Astrocyte (in vitro differentiated cells and primary cell): ENCODE measurements around the gene IPPK. TPM values are rescaled to one million over a fixed set of nuclear protein-coding genes. Genes with fewer than 3 reads are reported as not detected.
A peak's percentile ranks its signal among the peaks of the same experiment; 100 is the strongest.

ENCODE experiments used
- DNase-seq: peaks from one replicate; pipeline ENCODE4 v3.0.0-alpha.2; 2010; ENCODE audit warnings: low read depth
- FAIRE-seq: peaks from 2 replicates; lab custom pipeline; 2011; peaks lifted over from hg19 to GRCh38; lab: Jason Lieb, UNC
- H2AFZ ChIP-seq: 2 replicates; pipeline ENCODE4 v1.6.0; 2012; ENCODE audit warnings: low read depth, low read length, inconsistent platforms
- H3K27ac ChIP-seq: 2 replicates; pipeline ENCODE4 v1.5.1; 2011; ENCODE audit warnings: low read depth, low read length, inconsistent platforms
- H3K27me3 ChIP-seq: 2 replicates; pipeline ENCODE4 v1.6.0; 2011; ENCODE audit warnings: low read length, inconsistent platforms; ENCODE audit not compliant: insufficient read depth
- H3K36me3 ChIP-seq: 2 replicates; pipeline ENCODE4 v1.5.1; 2011; ENCODE audit warnings: low read length, inconsistent platforms; ENCODE audit not compliant: insufficient read depth
- H3K4me1 ChIP-seq: 2 replicates; pipeline ENCODE4 v1.5.1; 2011; ENCODE audit warnings: low read length, inconsistent platforms; ENCODE audit not compliant: insufficient read depth
- H3K4me2 ChIP-seq: 2 replicates; pipeline ENCODE4 v1.6.0; 2012; ENCODE audit warnings: low read length, inconsistent platforms
- H3K4me3 ChIP-seq: 2 replicates; pipeline ENCODE4 v1.5.1; 2011; ENCODE audit warnings: low read depth, mild to moderate bottlenecking, low read length, inconsistent platforms; ENCODE audit not compliant: insufficient read depth
- H3K79me2 ChIP-seq: 2 replicates; pipeline ENCODE4 v1.6.0; 2012; ENCODE audit warnings: mild to moderate bottlenecking, low read length, inconsistent platforms; ENCODE audit not compliant: insufficient read depth
- H3K9ac ChIP-seq: 2 replicates; pipeline ENCODE4 v1.6.0; 2012; ENCODE audit warnings: mild to moderate bottlenecking, low read length, inconsistent platforms
- H3K9me3 ChIP-seq: 2 replicates; pipeline ENCODE4 v1.5.1; 2012; ENCODE audit warnings: low read depth, mild to moderate bottlenecking, low read length, inconsistent platforms; ENCODE audit not compliant: insufficient read depth
- H4K20me1 ChIP-seq: 2 replicates; pipeline ENCODE4 v1.6.0; 2012; ENCODE audit warnings: low read length, inconsistent platforms; ENCODE audit not compliant: insufficient read depth
- H3K27ac Mint-ChIP-seq: one replicate; pipeline ENCODE4 v1.8.0; 2021; ENCODE audit warnings: mild to moderate bottlenecking, mixed read lengths; ENCODE audit not compliant: unreplicated experiment
- H3K27me3 Mint-ChIP-seq: one replicate; pipeline ENCODE4 v1.8.0; 2021; ENCODE audit warnings: low read depth, mixed read lengths; ENCODE audit not compliant: unreplicated experiment
- H3K36me3 Mint-ChIP-seq: one replicate; pipeline ENCODE4 v1.8.0; 2021; ENCODE audit warnings: low read depth, mixed read lengths; ENCODE audit not compliant: unreplicated experiment
- H3K4me1 Mint-ChIP-seq: one replicate; pipeline ENCODE4 v1.8.0; 2021; ENCODE audit warnings: low read depth, mixed read lengths; ENCODE audit not compliant: unreplicated experiment
- H3K4me3 Mint-ChIP-seq: one replicate; pipeline ENCODE4 v1.8.0; 2021; ENCODE audit warnings: mild to moderate bottlenecking, moderate library complexity, mixed read lengths; ENCODE audit not compliant: unreplicated experiment
- H3K9me3 Mint-ChIP-seq: one replicate; pipeline ENCODE4 v1.8.0; 2021; ENCODE audit warnings: mild to moderate bottlenecking, mixed read lengths; ENCODE audit not compliant: unreplicated experiment
- CTCF ChIP-seq: IDR thresholded peaks from 2 replicates; pipeline ENCODE4 v1.5.1; 2011; ENCODE audit warnings: low read depth, mild to moderate bottlenecking, inconsistent platforms, low read length, moderate library complexity; ENCODE audit not compliant: insufficient read depth
- EZH2 ChIP-seq: IDR thresholded peaks from 2 replicates; pipeline ENCODE4 v1.6.1; 2012; ENCODE audit warnings: mild to moderate bottlenecking, low read length, inconsistent platforms; ENCODE audit not compliant: insufficient read depth
- total RNA-seq: library from RNA; stranded (reverse); gene quantifications from 2 replicates; pipeline ENCODE4 v1.2.1, GENCODE V29; 2021

Gene IPPK
- total RNA-seq, 1 donor from 2014 or later, result 14.1 TPM

GRCh38 chr9:92661743-92662142, 8.2 kb downstream of the IPPK start:
- no peaks in the 10 kb centered on the region for H3K9me3 ChIP-seq
- H3K79me2 ChIP-seq, result peaks cover 95% of the 10 kb centered on the region
- H3K4me3 Mint-ChIP-seq, result no peak overlapping the region
- H3K4me1 Mint-ChIP-seq, result peaks cover 25% of the 10 kb centered on the region
- no peaks in the 10 kb centered on the region for H3K9me3 Mint-ChIP-seq
- peaks cover 9% of the 10 kb centered on the region for H3K36me3 Mint-ChIP-seq
- H4K20me1 ChIP-seq, result peaks cover 92% of the 10 kb centered on the region
- H3K4me1 ChIP-seq, result peaks cover 16% of the 10 kb centered on the region
- no peak overlapping the region for H3K9ac ChIP-seq
- no peaks in the 10 kb centered on the region for H3K27me3 Mint-ChIP-seq
- H3K36me3 ChIP-seq, result no peaks in the 10 kb centered on the region
- no peak overlapping the region for H3K4me2 ChIP-seq
- no peak overlapping the region for H3K27ac ChIP-seq
- H3K27me3 ChIP-seq, result no peaks in the 10 kb centered on the region
- FAIRE-seq, result no peak
- H3K27ac Mint-ChIP-seq, result no peak overlapping the region
- DNase-seq, result no peak
- H3K4me3 ChIP-seq, result no peak overlapping the region
- no peak for TF ChIP-seq EZH2
- TF ChIP-seq CTCF, result no peak
- H2AFZ ChIP-seq, result no peak overlapping the region

GRCh38 chr9:92661127-92661526, 8.8 kb downstream of the IPPK start:
- H3K79me2 ChIP-seq, result peaks cover 89% of the 10 kb centered on the region
- Mint-ChIP-seq H3K4me1 (peaks cover 23% of the 10 kb centered on the region), H3K27me3 (no peaks in the 10 kb centered on the region), H3K27ac (no peak overlapping the region), H3K4me3 (peak overlapping the region; percentile 27), H3K36me3 (peaks cover 12% of the 10 kb centered on the region), H3K9me3 (no peaks in the 10 kb centered on the region)
- H3K9ac ChIP-seq, result no peak overlapping the region
- no peak overlapping the region for H3K4me3 ChIP-seq
- peaks cover 16% of the 10 kb centered on the region for H3K4me1 ChIP-seq
- FAIRE-seq (no peak), DNase-seq (no peak)
- H4K20me1 ChIP-seq, result peaks cover 92% of the 10 kb centered on the region
- TF ChIP-seq CTCF, result no peak
- TF ChIP-seq EZH2, result no peak
- no peaks in the 10 kb centered on the region for H3K27me3 ChIP-seq
- H3K27ac ChIP-seq, result no peak overlapping the region
- no peak overlapping the region for H3K4me2 ChIP-seq
- H3K36me3 ChIP-seq, result no peaks in the 10 kb centered on the region
- no peaks in the 10 kb centered on the region for H3K9me3 ChIP-seq
- no peak overlapping the region for H2AFZ ChIP-seq

DNA sequence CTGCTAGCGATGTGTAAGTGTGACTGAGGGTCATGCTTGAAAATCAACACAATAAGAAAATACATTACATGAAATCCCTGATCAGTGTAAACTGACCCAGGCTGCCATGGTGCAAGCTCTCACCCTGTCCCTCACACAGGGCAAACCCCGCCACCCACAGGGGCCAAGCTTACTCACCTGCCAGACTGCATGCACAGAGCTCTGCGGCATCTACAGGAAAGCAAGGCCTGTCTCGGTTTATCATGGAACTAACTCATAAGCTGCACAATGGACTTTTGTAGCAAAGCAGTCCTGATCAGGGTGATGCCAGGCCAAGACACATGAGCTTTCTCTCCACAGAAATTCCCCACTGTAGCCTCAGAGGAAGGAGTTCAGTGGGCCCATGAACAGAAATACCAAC, 9.7 kb downstream of the IPPK start:
- peaks cover 95% of the 10 kb centered on the region for H4K20me1 ChIP-seq
- peaks cover 23% of the 10 kb centered on the region for H3K4me1 Mint-ChIP-seq
- peaks cover 84% of the 10 kb centered on the region for H3K79me2 ChIP-seq
- H3K27me3 ChIP-seq, result no peaks in the 10 kb centered on the region
- H3K4me3 ChIP-seq, result no peak overlapping the region
- H3K36me3 ChIP-seq, result peaks cover 3% of the 10 kb centered on the region
- no peaks in the 10 kb centered on the region for H3K27me3 Mint-ChIP-seq
- no peaks in the 10 kb centered on the region for H3K9me3 Mint-ChIP-seq
- H3K36me3 Mint-ChIP-seq, result peaks cover 14% of the 10 kb centered on the region
- no peak overlapping the region for H3K4me3 Mint-ChIP-seq
- FAIRE-seq, result no peak
- H3K4me1 ChIP-seq, result peaks cover 16% of the 10 kb centered on the region
- no peak overlapping the region for H3K27ac ChIP-seq
- H3K27ac Mint-ChIP-seq, result no peak overlapping the region
- no peak for DNase-seq
- H3K9ac ChIP-seq, result no peak overlapping the region
- no peak overlapping the region for H2AFZ ChIP-seq
- no peak overlapping the region for H3K4me2 ChIP-seq
- H3K9me3 ChIP-seq, result no peaks in the 10 kb centered on the region
- no peak for TF ChIP-seq CTCF
